Lower lobe of right lung (tissue), 2 donors: ENCODE results near the gene CCT2. TPM values are rescaled to one million over a fixed set of nuclear protein-coding genes. Genes with fewer than 3 reads are reported as not detected.

Experiments used
- ATAC-seq, 2 donors: fragments of 200-7000 bp; cut with Tn5 transposase; one replicate each; pipeline ENCODE4 v1.9.1; 2020 to 2022; ENCODE audit warnings: mild to moderate bottlenecking in 2 of 2, moderate library complexity in 2 of 2
- DNase-seq: peaks from one replicate; pipeline ENCODE4 v3.0.0-alpha.2; 2020
- H3K27ac ChIP-seq: fragments of 200-600 bp; one replicate; pipeline ENCODE4 v1.8.0; 2022
- H3K27me3 ChIP-seq: fragments of 200-600 bp; one replicate; pipeline ENCODE4 v1.8.0; 2022; ENCODE audit warnings: low read depth
- H3K36me3 ChIP-seq: fragments of 200-600 bp; one replicate; pipeline ENCODE4 v1.8.0; 2022; ENCODE audit warnings: mild to moderate bottlenecking
- H3K4me1 ChIP-seq: fragments of 200-600 bp; one replicate; pipeline ENCODE4 v1.8.0; 2022
- H3K4me3 ChIP-seq: fragments of 200-600 bp; one replicate; pipeline ENCODE4 v1.8.0; 2022; ENCODE audit warnings: mild to moderate bottlenecking
- H3K9me3 ChIP-seq: fragments of 200-600 bp; one replicate; pipeline ENCODE4 v1.8.0; 2022
- CTCF ChIP-seq: fragments of 200-600 bp; IDR thresholded peaks from one replicate; pipeline ENCODE4 v1.8.0; 2022; ENCODE audit warnings: antibody characterized with exemption, mild to moderate bottlenecking
- intact Hi-C: fragments of 100-400 bp; cut with DNase I; formaldehyde crosslinking; loops from one replicate; pipeline ENCODE4 v1.11.0; 2022
- total RNA-seq: library from RNA; stranded (reverse); fragmentation: NEBNext Ultra II Directional; extraction: Animal tissue kit (Norgen Biotek cat#: 25700); gene quantifications from one replicate; pipeline ENCODE4 v1.2.1, GENCODE V29; 2021
- donor health status: DM: no; HTN: yes; CAD: no; lungs with severe emphysema.

The CCT2 gene
- total RNA-seq, 1 donor from 2014 or later: 81.4 TPM

- no peaks in the 10 kb centered on the region for H3K4me1 ChIP-seq
- no peak for DNase-seq
- no peak overlapping the region for H3K27ac ChIP-seq
- H3K27me3 ChIP-seq: no peaks in the 10 kb centered on the region
- no peaks in the 10 kb centered on the region for H3K9me3 ChIP-seq
- intact Hi-C loops: no loop called here
- no peak for TF ChIP-seq CTCF
- no peak overlapping the region for H3K4me3 ChIP-seq
- H3K36me3 ChIP-seq: no peaks in the 10 kb centered on the region
- no peak for ATAC-seq
These were observed 56.3 kb downstream of the CCT2 start for GRCh38 chr12:69641546-69641945.

- intact Hi-C loops: no loop called here
- no peaks in the 10 kb centered on the region for H3K36me3 ChIP-seq
- no peak for TF ChIP-seq CTCF
- no peak overlapping the region for H3K27ac ChIP-seq
- no peak for ATAC-seq
- no peaks in the 10 kb centered on the region for H3K9me3 ChIP-seq
- DNase-seq: no peak
- no peaks in the 10 kb centered on the region for H3K4me1 ChIP-seq
- H3K27me3 ChIP-seq: no peaks in the 10 kb centered on the region
- no peak overlapping the region for H3K4me3 ChIP-seq
These were observed 57.3 kb downstream of the CCT2 start for GRCh38 chr12:69642531-69642930.

- TF ChIP-seq CTCF: no peak
- DNase-seq: no peak
- Histone ChIP-seq H3K36me3 (no peaks in the 10 kb centered on the region), H3K4me3 (no peak overlapping the region), H3K4me1 (no peaks in the 10 kb centered on the region), H3K27ac (no peak overlapping the region), H3K27me3 (no peaks in the 10 kb centered on the region), H3K9me3 (no peaks in the 10 kb centered on the region)
- ATAC-seq: no peak
- intact Hi-C loops: no loop called here
These were observed 59.3 kb downstream of the CCT2 start for GRCh38 chr12:69644511-69644910.

GRCh38 chr12:69645031-69645430 lies 59.8 kb downstream of the CCT2 start:
- ATAC-seq: no peak

GRCh38 chr12:69647178-69647577 lies 61.9 kb downstream of the CCT2 start:
- no peak overlapping the region for H3K27ac ChIP-seq
- no peaks in the 10 kb centered on the region for H3K36me3 ChIP-seq
- ATAC-seq (no peak), DNase-seq (no peak)
- H3K27me3 ChIP-seq: no peaks in the 10 kb centered on the region
- H3K4me1 ChIP-seq: no peaks in the 10 kb centered on the region
- H3K4me3 ChIP-seq: no peak overlapping the region
- no peaks in the 10 kb centered on the region for H3K9me3 ChIP-seq
- intact Hi-C loops: no loop called here
- no peak for TF ChIP-seq CTCF

More at GRCh38 chr12:69645031-69645430, 59.8 kb downstream of the CCT2 start:
- no peak overlapping the region for H3K4me3 ChIP-seq
- intact Hi-C loops: no loop called here
- DNase-seq: no peak
- no peak for TF ChIP-seq CTCF
- H3K36me3 ChIP-seq: no peaks in the 10 kb centered on the region
- H3K4me1 ChIP-seq: no peaks in the 10 kb centered on the region
- H3K27ac ChIP-seq: no peak overlapping the region
- no peaks in the 10 kb centered on the region for H3K27me3 ChIP-seq
- H3K9me3 ChIP-seq: no peaks in the 10 kb centered on the region

- no peaks in the 10 kb centered on the region for H3K9me3 ChIP-seq
- intact Hi-C loops: no loop called here
- TF ChIP-seq CTCF: no peak
- H3K4me3 ChIP-seq: no peak overlapping the region
- DNase-seq (no peak), ATAC-seq (no peak)
- no peaks in the 10 kb centered on the region for H3K27me3 ChIP-seq
- H3K27ac ChIP-seq: no peak overlapping the region
- H3K36me3 ChIP-seq: no peaks in the 10 kb centered on the region
- H3K4me1 ChIP-seq: no peaks in the 10 kb centered on the region
These were observed 63.2 kb downstream of the CCT2 start for GRCh38 chr12:69648476-69648875.
